H1 (cell line): Measurements from ENCODE around the gene PRSS12.

Experiments used
- CTCF ChIP-seq, 3 experiments: IDR thresholded peaks; 1 replicate in 2 of 3; 2 replicates in 1 of 3; pipeline versions ENCODE4 v1.5.1 to v1.6.1; 2011; ENCODE audit warnings: low read length in 3 of 3, mild to moderate bottlenecking in 3 of 3, inconsistent platforms in 2 of 3, low read depth in 1 of 3, moderate library complexity in 1 of 3; ENCODE audit not compliant: insufficient read depth in 1 of 3; ENCODE audit errors: control extremely low read depth in 1 of 3
- HDAC2 ChIP-seq, 2 experiments: fragments of 300-600 bp in 1 of 2; sonication (generic) in 1 of 2; IDR thresholded peaks; 2 replicates each; pipeline ENCODE4 v1.6.1; 2011 to 2012; ENCODE audit warnings: low read depth in 2 of 2, low read length in 2 of 2, mild to moderate bottlenecking in 2 of 2, moderate library complexity in 2 of 2, borderline replicate concordance in 1 of 2, inconsistent platforms in 1 of 2
- JUND ChIP-seq: IDR thresholded peaks from 2 replicates; pipeline ENCODE4 v1.6.1; 2011; ENCODE audit warnings: mild to moderate bottlenecking, improper control_type of control experiment, low read length
- MAX ChIP-seq: IDR thresholded peaks from 2 replicates; pipeline ENCODE4 v1.6.1; 2012; ENCODE audit warnings: inconsistent platforms
- PHF8 ChIP-seq: fragments of 200-600 bp; sonication (generic); conservative IDR thresholded peaks from 2 replicates; pipeline ENCODE4 v1.7.1; 2012; ENCODE audit warnings: low read depth, mild to moderate bottlenecking, inconsistent platforms, low read length, moderate library complexity
- POLR2A ChIP-seq, 2 experiments: IDR thresholded peaks; 1 replicate in 1 of 2; 2 replicates in 1 of 2; pipeline ENCODE4 v1.6.1; 2011; ENCODE audit warnings: low read depth in 2 of 2, low read length in 2 of 2, mild to moderate bottlenecking in 2 of 2; ENCODE audit errors: control extremely low read depth in 1 of 2
- POLR2AphosphoS5 ChIP-seq: IDR thresholded peaks from 2 replicates; pipeline ENCODE4 v1.6.1; 2011; ENCODE audit warnings: low read depth, low read length
- TAF1 ChIP-seq: IDR thresholded peaks from 2 replicates; pipeline ENCODE4 v1.6.1; 2011; ENCODE audit warnings: mild to moderate bottlenecking, low read depth, low read length
- TCF12 ChIP-seq: IDR thresholded peaks from 2 replicates; pipeline ENCODE4 v1.6.1; 2011; ENCODE audit warnings: low read depth, mild to moderate bottlenecking, low read length
- TF ChIP-seq, protein P1 (sequence below): IDR thresholded peaks from 2 replicates; pipeline ENCODE4 v1.6.1; 2011; ENCODE audit warnings: low read length, improper control_type of control experiment

DNA sequence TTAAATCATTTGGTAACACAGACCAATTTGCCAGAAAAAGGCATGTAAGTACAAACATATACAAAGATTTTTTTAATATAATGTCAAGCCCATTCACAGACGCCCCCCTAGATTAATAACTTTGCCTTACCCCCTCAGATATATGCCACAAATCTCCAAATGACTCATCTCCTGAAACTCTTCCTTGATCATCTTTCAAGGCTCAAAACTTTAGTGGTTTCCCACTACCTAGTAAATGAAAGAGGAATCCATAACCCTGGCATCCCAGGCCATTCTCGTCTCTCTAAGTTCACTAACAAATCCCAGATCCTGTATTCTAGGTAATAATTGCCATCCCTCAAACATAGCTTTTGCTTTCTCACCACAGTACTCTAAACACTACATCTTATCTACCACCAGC is 61.9 kb downstream of the PRSS12 start:
- TF ChIP-seq POLR2AphosphoS5 (no peak), HDAC2 (IDR thresholded peaks at IDR 0.05; ENCODE audit: borderline replicate concordance in 1 of 2, low read depth in 2 of 2, low read length in 2 of 2) (no peak), CTCF (IDR thresholded peaks at IDR 0.05; ENCODE audit: control extremely low read depth in 1 of 3, insufficient read depth in 1 of 3, low read depth in 1 of 3, low read length in 3 of 3) (no peak), POLR2A (IDR thresholded peaks at IDR 0.05; ENCODE audit: control extremely low read depth in 1 of 2, low read depth in 2 of 2, low read length in 2 of 2) (no peak), TAF1 (no peak), MAX (no peak), TCF12 (no peak), JUND (no peak), PHF8 (no peak)
- TF ChIP-seq, protein P1, sequence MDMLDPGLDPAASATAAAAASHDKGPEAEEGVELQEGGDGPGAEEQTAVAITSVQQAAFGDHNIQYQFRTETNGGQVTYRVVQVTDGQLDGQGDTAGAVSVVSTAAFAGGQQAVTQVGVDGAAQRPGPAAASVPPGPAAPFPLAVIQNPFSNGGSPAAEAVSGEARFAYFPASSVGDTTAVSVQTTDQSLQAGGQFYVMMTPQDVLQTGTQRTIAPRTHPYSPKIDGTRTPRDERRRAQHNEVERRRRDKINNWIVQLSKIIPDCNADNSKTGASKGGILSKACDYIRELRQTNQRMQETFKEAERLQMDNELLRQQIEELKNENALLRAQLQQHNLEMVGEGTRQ = no peak
